ENCODE data around the gene TRAPPC3.
"Not testable (repeated sequence)": the region's sequence is repeated elsewhere in the genome, so short reads cannot be mapped to it uniquely, and the experiment has no call there.

Gene TRAPPC3

GRCh38 chr1:36166938-36167905 is 17.9 kb upstream of the TRAPPC3 start:
- no peak for DNase-seq (ENCODE audit: low read depth in 2 of 2)

GRCh38 chr1:36166136-36166535 is 16.9 kb upstream of the TRAPPC3 start:
- no peak for DNase-seq (ENCODE audit: low read depth in 2 of 2)

DNA sequence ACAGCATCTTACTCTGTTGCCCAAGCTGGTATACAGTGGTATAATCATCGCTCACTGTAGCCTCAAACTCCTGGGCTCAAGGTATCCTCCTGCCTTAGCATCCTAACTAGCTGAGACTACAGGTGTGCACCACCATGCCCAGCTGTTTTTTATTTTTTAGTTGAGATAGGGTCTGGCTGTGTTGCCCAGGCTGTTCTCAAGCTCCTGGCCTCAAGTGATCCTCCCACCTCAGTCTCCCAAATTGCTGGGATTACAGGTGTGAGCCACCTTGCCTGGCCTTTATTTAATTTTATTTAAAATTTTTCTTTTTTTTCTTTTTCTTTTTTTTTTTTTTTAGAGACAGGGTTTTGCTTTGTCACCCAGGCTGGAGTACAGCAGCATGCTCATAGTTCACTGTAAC is 15.9 kb upstream of the TRAPPC3 start:
- DNase-seq (ENCODE audit: low read depth in 2 of 2) = no peak

- no peak for DNase-seq (ENCODE audit: low read depth in 2 of 2)
These were observed 15.1 kb upstream of the TRAPPC3 start for GRCh38 chr1:36164361-36164760.

GRCh38 chr1:36163426-36163825 is 14.1 kb upstream of the TRAPPC3 start:
- DNase-seq (ENCODE audit: low read depth in 2 of 2) = no peak

GRCh38 chr1:36162680-36163239 is 13.5 kb upstream of the TRAPPC3 start:
- no peak for DNase-seq (ENCODE audit: low read depth in 2 of 2)

- DNase-seq (ENCODE audit: low read depth in 2 of 2) = no peak
These were observed 12.6 kb upstream of the TRAPPC3 start for GRCh38 chr1:36161641-36162531.

DNA sequence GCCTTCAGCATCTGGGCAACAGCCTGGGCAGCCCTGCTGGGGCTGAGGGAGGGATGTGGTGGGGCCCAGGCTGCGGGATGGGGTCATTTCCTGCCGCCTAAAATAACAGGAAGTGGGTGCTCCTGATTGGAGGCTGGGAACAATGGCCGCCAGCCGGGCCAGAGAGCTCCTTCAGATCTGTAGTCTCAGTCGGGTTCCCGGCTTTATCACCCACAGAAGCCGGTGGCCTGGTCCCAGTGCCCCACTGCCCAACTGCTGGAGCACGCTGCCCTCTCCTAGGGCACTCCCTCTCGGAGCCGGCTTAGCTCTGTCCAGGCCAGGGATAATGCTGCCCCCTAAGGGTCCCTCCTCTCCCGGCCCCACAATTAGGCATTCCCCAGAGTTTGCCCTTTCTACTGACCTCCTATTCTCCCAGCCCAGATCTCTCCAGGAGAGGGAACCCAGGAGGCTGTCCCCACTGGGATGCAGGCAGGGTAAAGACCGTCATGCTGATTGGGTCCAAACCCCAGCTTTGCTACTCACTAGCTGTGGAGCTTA is 11.7 kb upstream of the TRAPPC3 start:
- peak; percentile 62 to 66 for DNase-seq (ENCODE audit: low read depth in 2 of 2)

- DNase-seq (ENCODE audit: low read depth in 2 of 2) = no peak
These were observed 11.2 kb upstream of the TRAPPC3 start for GRCh38 chr1:36160388-36160948.

GRCh38 chr1:36159614-36160387 is 10.5 kb upstream of the TRAPPC3 start:
- DNase-seq (ENCODE audit: low read depth in 2 of 2) = no peak

DNA sequence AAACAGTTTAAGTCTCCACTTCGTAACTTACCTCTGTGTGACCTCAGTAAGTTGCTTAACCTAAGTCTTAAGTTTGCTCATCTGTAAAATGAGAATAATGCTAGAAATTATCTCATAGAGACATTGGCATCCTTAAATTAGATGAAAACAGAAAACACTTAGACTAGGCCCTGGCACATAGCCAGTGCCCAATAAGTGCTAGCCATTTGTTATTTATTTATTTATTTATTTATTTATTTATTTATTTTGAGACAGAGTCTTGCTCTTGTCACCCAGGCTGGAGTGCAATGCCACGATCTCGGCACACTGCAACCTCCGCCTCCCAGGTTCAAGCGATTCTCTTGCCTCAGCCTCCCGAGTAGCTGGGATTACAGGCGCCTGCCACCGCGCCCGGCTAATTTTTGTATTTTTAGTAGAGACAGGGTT is 9.6 kb upstream of the TRAPPC3 start:
- DNase-seq (ENCODE audit: low read depth in 2 of 2) = not testable (repeated sequence)

DNA sequence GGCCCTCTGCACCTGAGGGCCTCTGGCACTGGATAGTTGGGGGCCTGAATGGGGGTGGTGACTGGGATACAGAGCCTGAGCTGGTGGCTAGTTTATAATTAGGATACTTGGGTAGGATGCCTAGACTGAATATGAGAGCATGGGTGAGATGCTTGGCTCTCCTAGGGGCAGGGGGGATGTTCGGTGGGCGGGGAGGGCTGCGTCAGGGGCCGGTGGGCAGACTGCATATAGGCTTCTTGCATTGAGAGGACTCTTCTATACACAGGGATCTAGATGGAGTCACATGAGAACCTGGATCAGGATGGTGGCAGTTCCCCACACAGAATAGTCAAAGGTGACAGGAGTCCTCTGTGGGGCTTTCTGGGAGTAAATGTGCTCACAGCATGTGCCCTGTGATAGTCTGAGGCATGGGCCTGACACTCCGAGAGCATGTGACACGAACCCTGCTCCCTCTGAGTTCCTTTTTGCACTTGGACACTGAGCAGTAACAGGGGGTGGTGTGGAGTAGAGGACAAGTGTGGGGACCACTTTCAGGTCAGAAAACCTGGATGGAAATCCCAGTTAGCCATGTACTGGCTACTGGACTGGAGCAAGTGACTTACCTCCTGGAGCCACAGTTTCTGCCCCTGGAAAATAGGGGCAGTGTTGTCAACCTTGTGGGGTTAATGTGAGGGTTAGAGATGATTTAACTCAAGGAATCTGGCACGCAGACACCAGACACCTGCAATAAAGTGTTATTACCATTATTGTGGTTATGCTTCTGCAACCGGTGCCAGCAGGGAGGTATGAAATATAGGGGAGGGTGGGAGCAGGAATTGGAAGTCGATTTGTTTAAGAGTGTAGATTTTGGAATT is 8.9 kb upstream of the TRAPPC3 start:
- no peak for DNase-seq (ENCODE audit: low read depth in 2 of 2)

DNA sequence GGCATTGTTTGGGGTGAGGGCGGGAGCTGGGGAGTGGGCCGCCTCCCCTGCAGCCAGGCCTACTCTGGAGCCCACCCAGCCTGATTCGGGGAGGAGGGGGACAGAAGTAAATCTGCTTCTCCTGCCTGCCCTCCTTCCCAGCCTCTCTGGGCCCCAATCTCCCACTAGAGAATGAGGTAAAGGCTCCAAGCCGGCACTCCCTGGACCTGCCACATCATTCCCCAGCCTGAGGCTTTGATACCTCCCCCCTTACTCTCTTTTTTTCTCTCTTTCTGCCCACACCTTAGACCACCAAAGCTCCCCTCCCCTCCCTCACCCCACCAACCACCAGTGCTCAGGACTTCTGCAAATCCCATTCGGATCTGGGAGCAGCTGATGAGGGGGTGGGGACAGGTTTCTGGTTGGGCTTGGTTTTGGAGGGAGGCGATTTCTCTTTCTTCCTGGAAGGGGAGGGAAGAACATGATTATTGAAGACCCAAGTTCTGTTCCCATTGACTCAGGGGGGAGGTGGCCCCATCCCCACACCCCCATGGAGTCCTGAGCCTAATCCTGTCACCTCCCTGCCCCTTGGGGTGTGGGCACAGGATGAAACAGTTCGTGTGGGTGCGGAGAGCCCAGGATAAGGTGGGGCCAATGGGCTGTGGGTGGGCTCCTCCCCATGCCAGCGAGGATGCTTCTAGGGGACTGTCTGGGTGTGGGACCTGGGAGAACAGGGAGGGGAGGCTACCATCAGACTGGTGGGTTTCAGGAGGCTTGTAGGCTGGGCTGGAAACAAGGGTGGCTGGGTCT is 8.0 kb upstream of the TRAPPC3 start:
- no peak for DNase-seq (ENCODE audit: low read depth in 2 of 2)

DNA sequence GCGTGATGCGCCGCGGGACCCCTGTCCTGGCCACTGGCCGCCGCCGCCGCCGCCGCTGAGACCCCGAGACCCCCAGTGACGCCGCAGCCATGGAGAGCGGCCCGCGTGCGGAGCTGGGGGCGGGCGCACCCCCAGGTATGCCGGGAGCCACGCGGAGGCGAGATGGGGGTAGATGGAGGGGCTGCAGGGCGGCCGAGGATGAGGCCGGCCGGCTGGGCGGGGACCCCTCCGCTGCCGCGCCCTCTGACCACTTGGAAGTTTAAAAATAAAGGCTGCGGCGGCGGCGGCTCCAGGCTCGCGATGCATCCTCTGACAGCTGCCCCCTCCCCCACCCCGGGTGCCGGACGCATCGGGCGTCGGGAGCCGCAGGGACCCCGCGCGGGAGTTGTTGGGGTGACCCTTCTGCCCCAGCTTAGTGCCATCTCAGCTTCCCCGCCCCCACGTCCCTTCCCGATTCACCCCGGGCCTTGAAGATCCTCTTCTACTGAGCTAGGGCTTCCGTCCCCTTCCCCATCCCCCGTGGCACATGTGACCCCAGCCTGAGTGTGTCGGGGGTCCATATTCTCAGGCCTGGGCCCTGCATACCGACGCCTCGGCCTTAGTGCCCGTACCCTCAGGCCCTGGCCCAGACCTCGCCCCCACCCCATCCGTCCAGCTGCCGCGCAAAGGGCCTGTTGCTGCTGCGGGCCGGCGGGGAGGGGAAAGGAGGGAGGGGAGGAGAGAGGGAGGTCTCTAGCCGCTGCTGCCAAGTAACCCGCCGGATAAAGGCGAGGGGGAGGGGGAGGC is 7.2 kb upstream of the TRAPPC3 start:
- peak in 1 of 2 donors; percentile 45 for DNase-seq (ENCODE audit: low read depth in 2 of 2)

DNA sequence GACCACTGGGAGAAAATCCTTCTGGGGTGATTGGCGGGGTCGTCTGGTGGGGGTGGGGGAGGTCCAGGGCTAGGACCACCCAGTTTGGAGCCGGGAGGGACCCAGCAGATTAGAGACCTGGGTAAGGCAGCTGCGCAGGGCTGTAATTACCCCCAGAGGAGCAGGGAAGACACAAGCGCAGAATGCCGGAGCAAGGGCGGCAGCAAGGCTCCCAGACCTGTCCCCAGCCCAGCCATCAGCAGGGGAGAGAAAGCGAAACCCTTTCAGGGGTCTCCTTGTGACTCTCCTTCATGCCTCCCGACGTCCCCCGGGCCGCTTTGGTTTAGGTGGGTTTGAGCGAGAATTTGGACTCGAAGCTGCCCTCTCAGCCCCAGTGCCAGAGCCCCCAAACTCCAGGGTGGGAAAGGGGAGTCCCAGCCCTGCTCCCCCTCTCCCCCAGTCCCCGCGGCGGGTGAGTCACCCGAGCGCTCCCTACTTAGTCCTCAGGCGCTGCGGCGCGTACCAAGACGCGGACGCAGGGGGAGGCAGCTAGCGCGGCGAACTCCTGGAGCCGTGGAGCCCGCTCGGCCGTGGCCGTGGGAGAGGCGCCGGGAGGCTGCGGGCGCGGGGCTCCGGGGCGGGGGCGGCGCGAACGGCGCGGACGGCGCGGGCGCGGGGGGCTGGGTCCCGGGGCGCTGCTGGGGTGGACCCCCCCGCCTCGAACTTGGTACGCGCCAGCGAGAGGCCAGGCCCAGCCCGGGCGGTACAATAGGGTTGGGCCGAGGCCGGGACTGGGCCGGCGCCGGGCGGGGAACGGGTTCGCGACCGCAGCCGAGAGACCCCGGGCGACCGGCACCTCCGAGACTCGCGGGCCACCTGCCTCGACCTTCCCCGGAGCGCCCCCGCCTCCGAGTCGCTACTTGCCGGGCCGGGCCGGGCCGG is 6.4 kb upstream of the TRAPPC3 start, which contains the start of gene MAP7D1:
Gene MAP7D1 (plus strand): TSS at position 753 of the 921 bp plus-strand sequence. CDS start 258 bp downstream, outside the sequence.
- DNase-seq (ENCODE audit: low read depth in 2 of 2) = peak; percentile 73 to 80

GRCh38 chr1:36154765-36155407 is 5.6 kb upstream of the TRAPPC3 start:
- DNase-seq (ENCODE audit: low read depth in 2 of 2) = no peak
